Embryonic facial prominence (tissue), 1 donor: Measurements from ENCODE around the gene CLMP.
A peak's percentile ranks its signal among the peaks of the same experiment; 100 is the strongest.

Experiments
- DNase-seq: peaks from one replicate; pipeline ENCODE4 v3.0.0-alpha.2; 2016; ENCODE audit errors: extremely low spot score

CLMP gene

GRCh38 chr11:123056835-123057491 lies 138.1 kb downstream of the CLMP start:
- no peak for DNase-seq

GRCh38 chr11:123055191-123055901 lies 139.7 kb downstream of the CLMP start:
- DNase-seq: no peak

- DNase-seq: peak; percentile 61
These were observed 140.6 kb downstream of the CLMP start for GRCh38 chr11:123054301-123055065.

GRCh38 chr11:123052901-123053721 lies 141.9 kb downstream of the CLMP start:
- DNase-seq: no peak

- no peak for DNase-seq
These were observed 143.4 kb downstream of the CLMP start for GRCh38 chr11:123051634-123052033.

GRCh38 chr11:123051146-123051545 lies 143.9 kb downstream of the CLMP start:
- DNase-seq: no peak

- no peak for DNase-seq
These were observed 147.1 kb downstream of the CLMP start for GRCh38 chr11:123047947-123048293.

- DNase-seq: no peak
These were observed 147.6 kb downstream of the CLMP start for GRCh38 chr11:123047266-123047946.

GRCh38 chr11:123046473-123047259 lies 148.4 kb downstream of the CLMP start:
- no peak for DNase-seq

- no peak for DNase-seq
These were observed 149.9 kb downstream of the CLMP start for GRCh38 chr11:123045101-123045500.

GRCh38 chr11:123041185-123041584 lies 153.9 kb downstream of the CLMP start:
- DNase-seq: no peak

GRCh38 chr11:123040111-123040432 lies 155.0 kb downstream of the CLMP start:
- DNase-seq: no peak

GRCh38 chr11:123035831-123036230 lies 159.2 kb downstream of the CLMP start:
- no peak for DNase-seq

- DNase-seq: no peak
These were observed 160.5 kb downstream of the CLMP start for GRCh38 chr11:123034597-123034996.

- no peak for DNase-seq
These were observed 161.2 kb downstream of the CLMP start for GRCh38 chr11:123033895-123034294.

- no peak for DNase-seq
These were observed 164.5 kb downstream of the CLMP start for GRCh38 chr11:123030517-123030916.

GRCh38 chr11:123020968-123021367 lies 174.1 kb downstream of the CLMP start:
- no peak for DNase-seq
